OCI-LY3 (cell line): ENCODE measurements around the gene WDR91.

ENCODE experiments used
- H2AFZ ChIP-seq: fragments of 200-600, 300-600 bp; shearing (Covaris generic); 2 replicates; pipeline ENCODE4 v1.6.0; 2014; ENCODE audit warnings: antibody characterized with exemption, low read depth, low read length
- H3K27ac ChIP-seq: fragments of 200-600, 300-600 bp; sonication (generic); 2 replicates; pipeline ENCODE4 v1.5.1; 2014; ENCODE audit warnings: mild to moderate bottlenecking, low read length, moderate library complexity, mixed read lengths
- H3K27me3 ChIP-seq: fragments of 200-600, 300-600 bp; sonication (generic); 2 replicates; pipeline ENCODE4 v1.6.1; 2014; ENCODE audit warnings: low read depth, low read length, mixed read lengths
- H3K36me3 ChIP-seq: fragments of 200-600, 300-600 bp; sonication (generic); replicated peaks from 2 replicates; pipeline ENCODE3; 2014; ENCODE audit warnings: low read depth, low read length, mixed read lengths
- H3K4me1 ChIP-seq: fragments of 300-600, 200-600 bp; sonication (generic); 2 replicates; pipeline ENCODE4 v1.6.1; 2014; ENCODE audit warnings: low read length, mixed read lengths
- H3K4me2 ChIP-seq: fragments of 200-600, 300-600 bp; sonication (generic); 2 replicates; pipeline ENCODE4 v1.6.1; 2014; ENCODE audit warnings: low read length, mixed read lengths
- H3K4me3 ChIP-seq: fragments of 300-600, 200-600 bp; sonication (generic); 2 replicates; pipeline ENCODE4 v1.5.1; 2014; ENCODE audit warnings: antibody characterized with exemption, mild to moderate bottlenecking, low read length, moderate library complexity
- H3K79me2 ChIP-seq: fragments of 300-600, 200-600 bp; shearing (Covaris generic); 2 replicates; pipeline ENCODE4 v1.6.1; 2014; ENCODE audit warnings: mild to moderate bottlenecking, low read length, mixed read lengths
- H3K9ac ChIP-seq: fragments of 300-600, 200-600 bp; shearing (Covaris generic); 2 replicates; pipeline ENCODE4 v1.6.0; 2014; ENCODE audit warnings: mild to moderate bottlenecking, low read length, moderate library complexity
- H3K9me3 ChIP-seq: fragments of 200-600, 300-600 bp; shearing (Covaris generic); 2 replicates; pipeline ENCODE4 v1.6.1; 2014; ENCODE audit warnings: low read length, mixed read lengths; ENCODE audit not compliant: insufficient read depth
- H4K20me1 ChIP-seq: fragments of 200-600, 300-600 bp; sonication (generic); 2 replicates; pipeline ENCODE4 v1.6.1; 2016; ENCODE audit warnings: low read length, mixed read lengths; ENCODE audit not compliant: insufficient read depth
- EZH2phosphoT487 ChIP-seq: fragments of 200-600 bp; shearing (Covaris generic); IDR thresholded peaks from 2 replicates; pipeline ENCODE4 v1.6.1; 2018; ENCODE audit warnings: antibody characterized with exemption, mixed run types, low read depth
- TF ChIP-seq, protein P1 (sequence below): fragments of 200-600, 300-600 bp; sonication (generic); IDR thresholded peaks from 2 replicates; pipeline ENCODE4 v1.5.1; 2014; ENCODE audit warnings: antibody characterized with exemption, low read length, low read depth

WDR91 gene

DNA sequence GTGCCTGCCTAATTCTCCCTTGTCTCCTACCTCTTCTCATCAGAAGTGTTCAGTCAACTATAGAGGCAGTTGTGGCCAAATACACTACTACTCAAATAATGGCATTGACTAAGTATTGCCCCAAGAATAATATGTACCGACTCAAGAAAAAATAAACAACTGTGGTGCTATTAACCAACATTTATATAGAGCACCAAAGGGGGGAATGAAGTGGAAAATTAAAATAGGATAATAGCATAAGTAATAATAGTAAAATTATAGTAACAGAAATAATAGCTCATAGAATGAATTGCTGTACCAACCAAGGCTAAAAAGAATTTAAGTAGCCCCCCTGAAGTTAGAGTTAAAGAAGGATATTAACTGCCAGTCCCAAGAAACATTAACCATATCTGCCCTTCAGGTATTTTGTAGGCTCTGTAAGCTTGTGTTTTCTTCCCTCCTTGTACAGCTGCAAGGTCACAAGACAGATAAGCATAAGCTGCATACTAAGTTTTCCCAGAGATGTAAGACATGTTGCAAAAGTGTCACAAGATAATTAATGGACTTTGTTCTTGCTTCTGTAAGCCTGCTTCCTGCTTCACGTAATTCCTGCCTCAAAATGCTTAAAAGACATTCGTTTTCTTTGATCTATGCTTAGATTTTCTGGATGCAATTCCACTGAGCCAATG lies 29.9 kb downstream of the WDR91 start:
- TF ChIP-seq, protein P1, sequence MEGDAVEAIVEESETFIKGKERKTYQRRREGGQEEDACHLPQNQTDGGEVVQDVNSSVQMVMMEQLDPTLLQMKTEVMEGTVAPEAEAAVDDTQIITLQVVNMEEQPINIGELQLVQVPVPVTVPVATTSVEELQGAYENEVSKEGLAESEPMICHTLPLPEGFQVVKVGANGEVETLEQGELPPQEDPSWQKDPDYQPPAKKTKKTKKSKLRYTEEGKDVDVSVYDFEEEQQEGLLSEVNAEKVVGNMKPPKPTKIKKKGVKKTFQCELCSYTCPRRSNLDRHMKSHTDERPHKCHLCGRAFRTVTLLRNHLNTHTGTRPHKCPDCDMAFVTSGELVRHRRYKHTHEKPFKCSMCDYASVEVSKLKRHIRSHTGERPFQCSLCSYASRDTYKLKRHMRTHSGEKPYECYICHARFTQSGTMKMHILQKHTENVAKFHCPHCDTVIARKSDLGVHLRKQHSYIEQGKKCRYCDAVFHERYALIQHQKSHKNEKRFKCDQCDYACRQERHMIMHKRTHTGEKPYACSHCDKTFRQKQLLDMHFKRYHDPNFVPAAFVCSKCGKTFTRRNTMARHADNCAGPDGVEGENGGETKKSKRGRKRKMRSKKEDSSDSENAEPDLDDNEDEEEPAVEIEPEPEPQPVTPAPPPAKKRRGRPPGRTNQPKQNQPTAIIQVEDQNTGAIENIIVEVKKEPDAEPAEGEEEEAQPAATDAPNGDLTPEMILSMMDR = no peak
- TF ChIP-seq EZH2phosphoT487 = no peak
- Histone ChIP-seq H3K4me3 (no peak overlapping the region), H3K9me3 (no peaks in the 10 kb centered on the region), H2AFZ (no peak overlapping the region), H3K27ac (no peak overlapping the region), H3K4me1 (peaks cover 14% of the 10 kb centered on the region), H3K27me3 (peaks cover 4% of the 10 kb centered on the region; the same call in 1 of the 2 replicates), H3K9ac (no peak overlapping the region), H3K36me3 (peaks cover 21% of the 10 kb centered on the region), H3K4me2 (no peak overlapping the region), H3K79me2 (no peaks in the 10 kb centered on the region), H4K20me1 (no peaks in the 10 kb centered on the region)

DNA sequence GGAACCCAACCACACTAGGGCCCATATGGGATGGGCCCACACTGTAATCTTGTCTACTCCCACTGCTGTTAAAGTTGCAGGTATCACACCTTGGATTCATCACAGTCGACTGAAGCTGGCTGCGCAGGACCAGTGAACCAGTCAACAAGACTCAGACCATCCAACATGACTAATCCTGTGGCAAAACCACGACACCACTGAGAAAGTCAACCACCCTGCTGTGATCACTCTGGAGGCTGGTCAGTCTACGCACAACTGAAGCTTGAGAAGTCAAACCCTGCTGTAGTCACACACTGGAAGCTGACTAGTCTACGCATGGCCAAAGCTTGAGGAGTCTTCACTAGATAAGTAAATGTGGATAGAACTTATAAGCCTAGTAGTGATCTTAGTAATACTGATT lies 31.2 kb downstream of the WDR91 start:
- Histone ChIP-seq H3K4me3 (no peak overlapping the region), H3K9me3 (no peaks in the 10 kb centered on the region), H3K36me3 (peaks cover 10% of the 10 kb centered on the region), H3K27ac (no peak overlapping the region), H3K4me2 (no peak overlapping the region), H3K4me1 (peaks cover 2% of the 10 kb centered on the region), H4K20me1 (no peaks in the 10 kb centered on the region), H3K79me2 (no peaks in the 10 kb centered on the region), H2AFZ (no peak overlapping the region), H3K9ac (no peak overlapping the region), H3K27me3 (no peaks in the 10 kb centered on the region)
- TF ChIP-seq, protein P1 = no peak
- TF ChIP-seq EZH2phosphoT487 = no peak

DNA sequence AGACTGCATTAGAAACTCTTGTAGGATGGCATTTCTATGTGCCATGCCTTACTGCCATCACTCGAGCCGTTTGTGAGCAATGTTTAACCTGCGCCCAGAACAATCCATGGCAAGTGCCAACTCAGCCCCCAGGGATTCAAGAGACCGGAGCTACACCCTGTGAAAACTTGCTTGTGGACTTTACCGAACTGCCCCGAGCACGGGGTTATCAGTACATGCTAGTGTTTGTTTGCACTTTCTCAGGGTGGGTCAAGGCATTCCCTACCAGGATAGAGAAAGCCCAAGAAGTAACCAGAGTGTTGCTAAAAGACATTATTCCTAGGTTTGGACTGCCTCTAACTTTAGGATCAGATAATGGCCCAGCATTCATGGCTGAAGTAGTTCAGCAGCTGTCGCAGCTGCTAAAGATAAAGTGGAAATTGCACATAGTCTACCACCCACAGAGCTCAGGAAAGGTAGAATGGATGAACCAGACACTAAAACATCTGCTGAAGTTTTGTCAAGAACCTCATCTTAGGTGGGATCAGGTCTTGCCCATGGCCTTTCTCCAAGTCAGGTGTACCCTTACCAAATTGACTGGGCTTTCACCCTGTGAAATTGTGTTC lies 31.9 kb downstream of the WDR91 start:
- Histone ChIP-seq H4K20me1 (no peaks in the 10 kb centered on the region), H3K9me3 (no peaks in the 10 kb centered on the region), H3K4me3 (no peak overlapping the region), H3K79me2 (no peaks in the 10 kb centered on the region), H2AFZ (no peak overlapping the region), H3K4me1 (no peaks in the 10 kb centered on the region), H3K27me3 (no peaks in the 10 kb centered on the region), H3K4me2 (no peak overlapping the region), H3K36me3 (peaks cover 6% of the 10 kb centered on the region), H3K27ac (no peak overlapping the region), H3K9ac (no peak overlapping the region)
- TF ChIP-seq, protein P1 = no peak
- no peak for TF ChIP-seq EZH2phosphoT487

DNA sequence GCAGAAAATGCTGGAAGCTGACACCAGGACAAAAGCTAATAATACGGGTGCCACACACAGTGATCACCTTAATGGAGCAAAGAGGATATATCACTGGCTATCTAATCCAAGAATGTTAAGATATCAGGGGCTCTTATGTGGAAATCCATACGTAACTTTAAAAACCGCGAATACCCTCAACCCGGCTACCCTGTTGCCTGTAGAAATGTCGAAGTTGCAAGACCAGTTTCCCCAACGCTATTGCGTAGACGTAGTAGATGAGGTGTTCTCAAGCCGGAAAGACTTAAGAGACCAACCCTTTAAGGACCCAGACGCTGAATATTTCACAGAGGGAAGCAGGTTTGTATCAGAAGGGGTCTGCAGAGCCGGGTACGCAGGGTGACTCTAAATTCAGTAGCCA lies 33.0 kb downstream of the WDR91 start:
- no peak overlapping the region for H3K27ac ChIP-seq
- no peak for TF ChIP-seq EZH2phosphoT487
- TF ChIP-seq, protein P1 = no peak

More for the DNA sequence above, 33.0 kb downstream of the WDR91 start:
- Histone ChIP-seq H2AFZ (no peak overlapping the region), H3K4me2 (no peak overlapping the region), H3K4me3 (no peak overlapping the region), H3K27me3 (no peaks in the 10 kb centered on the region), H3K9ac (no peak overlapping the region), H3K79me2 (no peaks in the 10 kb centered on the region), H4K20me1 (no peaks in the 10 kb centered on the region), H3K4me1 (no peaks in the 10 kb centered on the region), H3K9me3 (no peaks in the 10 kb centered on the region), H3K36me3 (no peaks in the 10 kb centered on the region)
